Measurements from ENCODE around the gene DLG2.

DNA sequence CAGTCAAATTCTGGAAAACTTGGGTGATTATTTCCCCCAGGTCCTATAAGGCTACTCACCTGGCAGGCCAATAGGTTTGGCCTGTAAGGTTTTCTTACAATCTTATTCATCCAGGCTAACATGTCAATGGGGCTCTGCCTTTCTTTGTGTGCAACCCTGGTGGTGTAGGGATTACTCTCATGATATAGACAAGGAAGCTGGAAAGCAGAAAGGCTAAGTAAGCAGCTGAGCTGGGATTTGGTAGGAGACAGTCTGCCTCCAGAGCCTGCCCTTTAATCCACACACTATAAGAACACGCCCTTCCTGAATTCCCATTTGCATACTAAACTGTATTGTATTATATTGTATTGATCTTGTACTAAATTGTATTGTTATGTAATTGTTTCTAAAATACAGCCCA, 1967.7 kb downstream of the DLG2 start:
- TF ChIP-seq, protein P1, sequence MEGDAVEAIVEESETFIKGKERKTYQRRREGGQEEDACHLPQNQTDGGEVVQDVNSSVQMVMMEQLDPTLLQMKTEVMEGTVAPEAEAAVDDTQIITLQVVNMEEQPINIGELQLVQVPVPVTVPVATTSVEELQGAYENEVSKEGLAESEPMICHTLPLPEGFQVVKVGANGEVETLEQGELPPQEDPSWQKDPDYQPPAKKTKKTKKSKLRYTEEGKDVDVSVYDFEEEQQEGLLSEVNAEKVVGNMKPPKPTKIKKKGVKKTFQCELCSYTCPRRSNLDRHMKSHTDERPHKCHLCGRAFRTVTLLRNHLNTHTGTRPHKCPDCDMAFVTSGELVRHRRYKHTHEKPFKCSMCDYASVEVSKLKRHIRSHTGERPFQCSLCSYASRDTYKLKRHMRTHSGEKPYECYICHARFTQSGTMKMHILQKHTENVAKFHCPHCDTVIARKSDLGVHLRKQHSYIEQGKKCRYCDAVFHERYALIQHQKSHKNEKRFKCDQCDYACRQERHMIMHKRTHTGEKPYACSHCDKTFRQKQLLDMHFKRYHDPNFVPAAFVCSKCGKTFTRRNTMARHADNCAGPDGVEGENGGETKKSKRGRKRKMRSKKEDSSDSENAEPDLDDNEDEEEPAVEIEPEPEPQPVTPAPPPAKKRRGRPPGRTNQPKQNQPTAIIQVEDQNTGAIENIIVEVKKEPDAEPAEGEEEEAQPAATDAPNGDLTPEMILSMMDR (IDR thresholded peaks at IDR 0.05): no peak
- TF ChIP-seq POLR2A (IDR thresholded peaks at IDR 0.05): no peak
